Panc1 (cell line): Measurements from ENCODE around the gene IDI1.

Experiments
- POLR2AphosphoS5 ChIP-seq: IDR thresholded peaks from 2 replicates; pipeline ENCODE4 v1.6.1; 2012; ENCODE audit warnings: mild to moderate bottlenecking, low read depth, low read length, moderate library complexity
- TCF7L2 ChIP-seq: IDR thresholded peaks from 2 replicates; pipeline ENCODE4 v1.6.1; 2011; ENCODE audit warnings: mild to moderate bottlenecking, low read depth, low read length, inconsistent platforms
- TF ChIP-seq, protein P1 (sequence below): fragments of 450-650 bp; IDR thresholded peaks from 2 replicates; pipeline ENCODE4 v1.5.1; 2017; ENCODE audit warnings: mild to moderate bottlenecking

DNA sequence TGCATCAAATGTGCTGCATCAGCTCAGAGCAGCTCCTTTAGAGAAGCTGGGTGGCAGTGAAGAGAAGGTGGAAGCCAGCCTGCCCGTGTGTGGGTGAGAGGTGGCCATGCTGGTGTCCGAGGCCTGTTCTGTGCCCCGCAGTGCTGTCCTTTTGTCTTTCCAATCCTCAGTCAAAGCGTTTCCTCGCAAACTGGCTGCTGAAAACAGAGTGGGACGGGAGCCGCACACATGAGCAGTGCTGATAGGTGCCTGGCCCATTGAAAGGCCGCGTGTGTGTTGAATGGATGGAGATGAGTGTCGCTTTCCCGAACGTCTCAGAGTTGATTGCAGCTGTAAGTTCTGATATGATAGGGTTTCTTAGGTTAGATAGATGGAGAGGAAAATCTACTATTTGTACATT, 46.6 kb upstream of the IDI1 start:
- TF ChIP-seq, protein P1, sequence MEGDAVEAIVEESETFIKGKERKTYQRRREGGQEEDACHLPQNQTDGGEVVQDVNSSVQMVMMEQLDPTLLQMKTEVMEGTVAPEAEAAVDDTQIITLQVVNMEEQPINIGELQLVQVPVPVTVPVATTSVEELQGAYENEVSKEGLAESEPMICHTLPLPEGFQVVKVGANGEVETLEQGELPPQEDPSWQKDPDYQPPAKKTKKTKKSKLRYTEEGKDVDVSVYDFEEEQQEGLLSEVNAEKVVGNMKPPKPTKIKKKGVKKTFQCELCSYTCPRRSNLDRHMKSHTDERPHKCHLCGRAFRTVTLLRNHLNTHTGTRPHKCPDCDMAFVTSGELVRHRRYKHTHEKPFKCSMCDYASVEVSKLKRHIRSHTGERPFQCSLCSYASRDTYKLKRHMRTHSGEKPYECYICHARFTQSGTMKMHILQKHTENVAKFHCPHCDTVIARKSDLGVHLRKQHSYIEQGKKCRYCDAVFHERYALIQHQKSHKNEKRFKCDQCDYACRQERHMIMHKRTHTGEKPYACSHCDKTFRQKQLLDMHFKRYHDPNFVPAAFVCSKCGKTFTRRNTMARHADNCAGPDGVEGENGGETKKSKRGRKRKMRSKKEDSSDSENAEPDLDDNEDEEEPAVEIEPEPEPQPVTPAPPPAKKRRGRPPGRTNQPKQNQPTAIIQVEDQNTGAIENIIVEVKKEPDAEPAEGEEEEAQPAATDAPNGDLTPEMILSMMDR = no peak
- no peak for TF ChIP-seq POLR2AphosphoS5
- no peak for TF ChIP-seq TCF7L2
